GM19455 (cell line): ENCODE results near the gene EPB41L5.
"Not testable (repeated sequence)": the region's sequence is repeated elsewhere in the genome, so short reads cannot be mapped to it uniquely, and the experiment has no call there.

Source experiments
- ATAC-seq: cut with Tn5 transposase; IDR thresholded peaks from one replicate; pipeline ENCODE4 v1.9.1; 2021; ENCODE audit not compliant: unreplicated experiment

EPB41L5 gene

DNA sequence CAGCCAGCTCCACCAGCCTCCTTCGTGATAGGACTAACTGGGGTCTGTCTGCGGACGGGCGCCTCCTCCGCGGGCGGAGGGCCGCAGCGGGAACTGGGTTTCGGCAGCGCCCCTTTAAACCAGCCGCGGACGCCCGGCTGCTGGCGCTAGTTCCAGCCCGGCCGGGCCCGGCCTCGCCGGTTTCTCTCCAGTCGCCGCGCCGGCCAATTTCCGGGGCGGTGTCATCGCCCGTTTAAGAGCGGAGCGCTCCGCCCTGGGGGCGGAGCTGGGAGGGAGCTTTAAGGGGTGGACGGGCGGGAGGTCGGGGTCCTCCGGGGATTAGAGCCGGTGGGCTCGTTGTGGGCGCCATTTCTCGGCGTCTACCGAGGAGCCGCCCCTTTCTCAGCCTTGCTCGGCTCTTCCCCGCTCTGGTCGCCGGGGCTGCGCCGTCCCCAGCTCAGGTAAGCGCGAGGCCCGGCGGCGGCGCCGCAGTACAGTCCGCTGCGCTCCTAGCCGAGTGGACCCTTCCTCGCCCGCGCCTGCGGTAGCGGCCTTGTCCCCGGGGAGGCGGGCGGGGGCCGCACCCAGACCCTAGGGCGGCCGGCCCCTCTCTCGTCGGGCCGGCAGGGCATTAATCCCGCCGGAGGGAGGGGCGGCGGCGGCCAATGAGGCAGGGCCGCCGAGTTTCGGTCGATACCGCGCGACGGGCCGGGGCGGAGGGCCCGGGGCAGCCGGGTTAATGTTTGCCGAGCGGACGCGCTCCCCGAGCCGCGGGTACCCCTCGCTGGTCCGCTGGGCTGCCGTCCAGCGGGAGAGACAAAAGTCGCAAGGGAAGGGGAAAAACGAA is at the start of gene EPB41L5:
Gene EPB41L5, plus strand, starts transcription at position 307 of the 826 bp plus-strand sequence. CDS start 6,008 bp downstream, outside the sequence.
- peak; percentile 94 for ATAC-seq

DNA sequence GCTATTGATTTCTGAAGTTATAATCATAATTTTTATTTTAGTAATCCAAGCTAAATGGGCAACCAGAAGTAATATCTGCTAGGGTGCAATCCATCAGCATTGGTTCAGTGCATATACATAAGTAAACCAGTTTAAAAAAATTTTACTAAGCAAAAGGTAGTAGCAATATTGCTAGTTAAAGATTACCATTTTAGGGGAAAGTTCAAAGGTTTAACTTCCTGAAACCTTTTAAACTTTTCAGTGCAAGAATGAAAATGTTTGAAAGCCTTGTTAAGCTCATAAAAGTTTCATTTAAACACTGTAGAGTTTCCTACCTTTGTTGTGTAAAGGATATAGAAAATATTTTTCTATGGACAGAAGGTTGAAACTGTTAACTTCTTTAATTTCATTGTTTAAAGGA is 31.0 kb upstream of the EPB41L5 start:
- ATAC-seq: no peak

DNA sequence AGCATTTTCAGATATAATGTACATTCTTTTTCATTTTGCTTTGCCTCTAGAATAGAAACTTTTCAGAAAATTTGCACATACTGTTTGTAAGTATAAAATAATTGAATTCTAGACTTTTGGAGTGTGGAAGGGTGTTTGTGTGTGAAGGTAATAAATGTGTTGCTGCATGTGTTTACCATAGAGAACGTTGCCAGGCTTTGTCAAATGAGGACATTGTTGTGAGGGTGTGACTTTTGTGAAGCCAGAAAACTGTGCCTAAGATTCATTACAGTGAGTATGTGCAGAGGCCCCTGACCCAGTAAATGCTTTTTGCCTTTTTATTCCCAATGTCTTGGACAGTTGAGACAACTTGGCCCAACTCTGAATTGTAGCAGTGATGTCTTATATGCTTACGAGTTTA is 30.4 kb upstream of the EPB41L5 start:
- ATAC-seq: no peak

DNA sequence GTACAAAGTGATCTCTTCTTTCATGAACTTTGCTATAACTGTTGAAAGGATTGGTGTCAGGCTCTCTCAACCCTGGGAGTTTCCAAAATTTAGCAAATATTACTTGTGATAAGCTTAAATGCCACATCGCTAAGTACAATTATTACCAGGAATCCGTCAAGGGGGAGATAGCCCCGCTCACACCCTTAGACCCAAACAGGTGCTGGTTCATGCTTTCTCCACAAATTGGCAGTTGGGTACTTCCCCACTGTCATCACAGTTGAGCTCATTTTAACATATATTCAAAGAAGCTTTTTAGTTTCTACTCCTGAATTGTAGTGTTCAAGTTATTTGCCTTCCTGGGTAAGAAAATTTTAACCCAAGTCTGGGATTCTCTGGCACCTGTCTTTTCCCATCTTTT is 29.8 kb upstream of the EPB41L5 start:
- no peak for ATAC-seq

DNA sequence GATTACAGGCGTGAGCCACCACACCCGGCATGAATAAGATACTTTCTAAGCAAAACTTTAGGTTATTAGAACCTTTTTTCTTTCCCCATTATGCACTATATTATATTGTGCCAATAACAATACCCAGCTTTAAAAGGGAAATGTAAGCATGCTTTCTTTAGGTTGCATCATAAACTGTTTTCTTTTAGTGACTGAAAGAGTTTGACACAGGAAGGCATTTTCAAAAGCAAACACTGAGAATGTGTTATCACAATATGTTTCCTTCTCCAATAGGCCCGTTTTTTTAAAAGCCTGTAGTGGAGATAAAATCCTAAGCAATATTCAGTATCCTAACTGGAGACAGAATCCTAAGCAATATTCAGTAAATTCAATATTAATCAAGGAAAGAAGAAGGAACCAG is 16.7 kb upstream of the EPB41L5 start:
- no peak for ATAC-seq

DNA sequence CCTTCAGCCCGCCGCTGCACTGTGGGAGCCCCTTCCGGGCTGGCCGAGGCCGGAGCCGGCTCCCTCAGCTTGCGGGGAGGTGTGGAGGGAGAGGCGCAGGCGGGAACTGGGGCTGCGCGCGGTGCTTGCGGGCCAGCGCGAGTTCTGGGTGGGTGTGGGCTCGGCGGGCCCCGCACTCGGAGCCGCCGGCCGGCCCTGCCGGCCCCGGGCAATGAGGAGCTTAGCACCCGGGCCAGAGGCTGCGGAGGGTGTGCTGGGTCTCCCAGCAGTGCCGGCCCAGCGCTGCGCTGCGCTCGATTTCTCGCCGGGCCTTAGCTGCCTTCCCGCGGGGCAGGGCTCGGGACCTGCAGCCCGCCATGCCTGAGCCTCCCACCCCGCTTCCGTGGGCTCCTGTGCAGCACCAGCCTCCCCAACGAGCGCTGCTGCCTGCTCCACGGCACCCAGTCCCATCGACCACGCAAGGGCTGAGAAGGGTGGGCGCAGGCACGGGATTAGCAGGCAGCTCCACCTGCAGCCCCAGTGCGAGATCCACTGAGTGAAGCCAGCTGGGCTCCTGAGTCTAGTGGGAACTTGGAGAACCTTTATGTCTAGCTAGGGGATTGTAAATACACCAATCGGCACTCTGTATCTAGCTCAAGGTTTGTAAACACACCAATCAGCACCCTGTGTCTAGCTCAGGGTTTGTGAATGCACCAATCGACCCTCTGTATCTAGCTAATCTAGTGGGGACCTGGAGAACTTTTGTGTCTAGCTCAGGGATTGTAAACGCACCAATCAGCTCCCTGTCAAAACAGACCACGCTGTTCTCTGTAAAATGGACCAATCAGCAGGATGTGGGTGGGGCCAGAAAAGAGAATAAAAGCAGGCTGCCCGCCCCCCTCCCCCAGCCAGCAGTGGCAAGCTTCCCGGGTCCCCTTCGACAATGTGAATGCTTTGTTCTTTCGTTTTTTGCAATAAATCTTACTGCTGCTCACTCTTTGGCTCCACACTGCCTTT is 15.7 kb upstream of the EPB41L5 start:
- ATAC-seq: not testable (repeated sequence)

DNA sequence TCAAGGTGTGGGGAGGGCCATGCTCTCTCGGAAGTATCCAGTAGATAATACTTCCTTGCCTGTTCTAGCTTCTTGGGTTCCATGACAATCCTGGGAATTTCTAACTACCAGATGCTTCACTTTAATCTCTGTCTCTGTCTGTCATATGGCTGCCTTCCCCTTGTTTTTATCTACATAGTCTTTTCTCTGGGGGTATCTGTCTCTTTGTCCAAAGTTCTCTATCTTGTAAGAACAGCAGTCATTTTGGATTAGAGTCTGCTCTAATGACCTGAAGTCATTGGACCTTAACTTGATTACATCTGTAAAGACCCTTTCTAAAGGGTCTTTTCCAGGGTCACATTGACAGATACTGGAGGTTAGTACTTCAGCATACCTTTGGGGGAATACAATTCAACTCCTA is 11.4 kb upstream of the EPB41L5 start:
- no peak for ATAC-seq

DNA sequence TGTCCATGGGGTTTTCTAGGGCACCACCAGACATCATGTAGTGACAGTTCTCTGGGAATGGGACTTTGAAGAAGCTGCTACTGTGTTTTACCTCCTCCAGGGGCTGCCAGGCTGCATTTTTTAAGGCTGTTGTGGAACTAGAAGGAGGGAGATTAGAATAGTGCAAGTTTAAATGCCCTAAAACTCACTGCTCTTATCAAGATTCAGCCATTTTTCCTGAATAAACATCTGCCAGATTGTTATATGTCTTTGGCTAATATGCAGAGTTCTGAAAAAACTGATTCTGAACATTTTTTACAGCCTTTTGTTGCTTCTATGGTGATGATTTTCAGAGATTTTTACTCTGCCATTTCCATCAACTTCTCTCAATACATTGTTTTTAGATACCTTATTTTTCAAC is 8.6 kb upstream of the EPB41L5 start:
- no peak for ATAC-seq

DNA sequence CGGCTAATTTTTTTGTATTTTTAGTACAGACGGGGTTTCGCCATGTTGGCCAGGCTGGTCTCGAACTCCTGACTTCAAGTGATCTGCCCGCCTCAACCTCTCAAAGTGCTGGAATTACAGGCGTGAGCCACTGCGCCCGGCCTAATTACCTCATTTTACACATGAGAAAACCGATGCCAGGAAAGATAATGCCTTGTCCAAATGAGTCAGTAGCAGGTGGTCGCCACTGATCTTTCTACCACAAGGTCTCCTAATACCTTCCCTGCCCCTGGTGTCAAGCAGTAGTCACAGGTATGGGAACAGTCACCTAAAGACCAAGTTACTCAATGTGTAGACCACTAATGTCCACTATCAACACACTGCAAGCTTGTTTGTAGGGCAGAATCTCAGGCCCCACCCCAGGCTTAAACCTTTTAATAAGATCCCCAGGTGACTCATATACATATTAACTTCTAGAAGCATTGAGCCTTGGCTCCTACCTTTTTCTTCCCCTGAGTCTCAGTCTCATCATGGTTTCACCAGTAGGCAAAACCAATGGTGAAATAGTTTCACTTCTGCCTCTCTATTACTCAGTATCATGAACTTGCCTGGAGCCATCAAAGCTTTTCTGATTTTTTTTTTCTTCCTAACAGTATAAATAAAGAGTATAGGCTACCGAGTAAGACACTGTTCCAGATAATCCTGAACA is 6.9 kb upstream of the EPB41L5 start:
- peak; percentile 59 for ATAC-seq

DNA sequence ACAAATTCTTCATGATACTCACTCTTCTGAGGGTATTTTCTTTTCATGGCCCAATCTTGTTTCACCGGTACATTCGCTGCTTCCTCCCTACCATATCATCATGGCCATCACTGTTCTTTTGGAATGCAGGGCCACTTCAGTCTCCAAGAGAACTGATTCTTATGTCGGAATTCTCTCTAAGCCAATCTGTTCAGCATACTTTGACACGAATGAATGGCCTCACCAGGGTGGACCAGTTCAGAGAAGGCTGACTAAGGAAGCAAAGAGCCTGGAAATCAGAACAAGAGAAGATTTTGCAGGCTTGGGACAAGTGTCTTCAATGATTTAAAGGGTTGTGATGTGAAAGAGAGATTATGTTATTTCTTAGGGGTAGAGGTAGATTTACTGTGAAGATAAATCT is 5.0 kb upstream of the EPB41L5 start:
- ATAC-seq: no peak

DNA sequence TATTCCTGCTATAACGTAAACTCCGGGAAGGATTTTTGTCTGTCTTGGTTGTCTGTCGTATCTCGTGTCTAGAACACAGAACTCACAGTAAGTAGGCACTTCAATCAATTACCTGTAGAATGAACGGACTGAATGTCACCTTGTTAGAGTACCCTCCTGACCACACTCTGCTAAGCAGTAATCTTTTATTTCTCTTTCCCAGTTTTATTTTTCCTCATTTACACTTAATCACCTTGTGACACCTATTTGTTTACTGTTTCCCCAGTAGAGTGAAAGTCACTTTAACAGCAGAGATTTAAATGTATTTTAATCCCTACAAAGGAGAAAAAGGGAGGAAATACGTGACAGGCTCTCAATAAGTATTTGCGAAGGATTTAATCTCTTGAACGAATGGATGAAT is 514 bp upstream of the EPB41L5 start:
- ATAC-seq: no peak

DNA sequence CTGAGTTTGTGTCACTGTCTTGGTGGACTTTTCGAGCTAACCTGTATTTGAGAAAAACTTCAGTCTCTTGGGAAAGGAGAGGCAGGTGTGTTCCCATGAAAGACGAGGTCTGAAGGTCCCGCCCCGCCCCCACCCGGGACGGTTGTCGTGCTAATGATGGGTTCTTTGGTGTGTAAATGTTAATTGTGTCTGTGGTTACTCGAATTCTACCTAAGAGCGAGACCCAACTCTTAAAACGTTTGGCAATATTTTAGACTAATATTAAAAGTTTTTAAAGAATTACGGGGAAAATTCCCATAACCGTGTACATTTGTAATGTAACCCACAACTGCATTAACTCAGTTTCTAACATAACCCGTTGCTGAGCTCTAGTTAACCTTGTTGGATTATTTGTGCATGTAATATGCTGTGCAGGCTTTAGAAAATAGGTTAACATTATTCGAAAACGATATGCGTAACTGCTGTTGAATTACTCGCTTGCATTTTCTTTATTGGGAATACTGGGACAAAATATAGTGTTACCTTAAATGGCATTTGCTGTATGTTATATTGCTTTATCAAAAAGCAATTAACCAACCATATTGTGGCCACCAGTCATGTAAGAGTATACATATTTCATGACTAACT is 833 bp downstream of the EPB41L5 start:
- no peak for ATAC-seq

DNA sequence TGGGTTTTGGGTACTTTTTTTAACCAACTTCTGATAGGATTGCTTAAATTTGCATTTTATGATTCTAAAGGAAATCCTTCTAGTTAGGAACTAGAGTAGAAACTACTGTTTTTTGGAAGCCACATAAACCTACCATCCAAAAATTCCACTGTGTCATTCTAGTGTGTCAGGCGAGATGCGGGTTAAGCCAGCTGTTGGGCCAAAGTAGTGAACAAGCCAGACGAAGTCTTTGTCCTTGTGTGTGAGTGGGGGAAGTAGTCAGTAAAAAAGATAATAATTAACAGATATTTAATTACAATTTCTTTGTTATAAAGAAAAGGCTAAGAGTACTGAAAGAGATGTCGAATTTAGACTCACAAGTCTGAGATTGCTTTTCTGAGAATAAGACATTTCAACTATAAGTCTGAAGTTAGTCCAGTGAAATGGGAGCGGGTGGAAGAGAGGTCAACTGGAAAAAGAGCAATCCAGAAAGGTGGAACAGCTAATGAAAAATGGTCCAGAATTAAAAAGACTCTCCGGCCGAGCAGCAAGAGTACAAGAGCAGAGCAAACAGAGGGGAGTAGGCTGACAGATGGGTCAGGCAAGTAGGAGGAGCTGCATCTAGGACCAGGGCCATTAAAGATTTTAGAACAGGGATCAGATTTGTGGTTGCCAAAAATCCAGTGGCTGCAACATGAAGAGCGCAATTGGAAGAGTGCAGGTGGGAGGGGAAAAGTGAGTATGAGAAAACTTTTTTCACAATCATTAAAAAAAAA is 1.5 kb downstream of the EPB41L5 start:
- no peak for ATAC-seq

DNA sequence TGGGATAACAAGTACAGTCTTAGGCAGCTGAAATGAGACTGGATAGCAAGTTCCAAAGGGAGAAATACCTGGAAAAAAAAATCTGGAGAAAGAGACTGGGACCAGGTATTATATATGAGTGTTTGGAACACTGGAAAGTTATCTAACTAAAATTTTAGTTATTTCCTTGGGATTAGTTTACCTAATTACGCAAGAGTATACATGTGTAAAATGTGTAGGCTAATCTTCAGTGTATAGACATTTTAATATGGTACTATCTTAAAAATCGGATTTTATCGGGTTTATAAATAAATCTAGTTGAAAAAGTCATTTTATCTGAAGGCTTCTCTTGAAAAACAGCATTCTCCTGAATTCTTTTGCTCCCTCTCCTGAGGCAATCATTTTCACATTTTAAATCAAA is 3.9 kb downstream of the EPB41L5 start:
- no peak for ATAC-seq

DNA sequence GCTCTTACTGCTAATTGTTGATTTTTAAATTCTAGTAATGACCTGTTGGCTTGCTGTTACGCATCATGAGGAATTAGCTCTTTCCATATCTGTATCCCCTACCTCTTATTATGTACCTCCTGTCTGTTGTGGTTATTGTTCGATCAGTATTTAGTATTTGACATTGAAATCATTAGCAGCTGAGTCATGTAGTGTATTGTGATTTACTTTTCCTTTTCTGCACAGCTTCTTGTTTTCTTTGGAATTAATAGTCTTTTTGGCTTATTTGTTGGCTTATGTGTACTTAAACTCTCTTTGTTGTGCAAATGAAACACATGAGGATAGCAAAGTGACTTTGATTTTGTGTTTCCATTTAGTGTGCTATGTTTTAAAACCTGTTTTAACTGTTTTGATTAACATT is 4.3 kb downstream of the EPB41L5 start:
- ATAC-seq: no peak

DNA sequence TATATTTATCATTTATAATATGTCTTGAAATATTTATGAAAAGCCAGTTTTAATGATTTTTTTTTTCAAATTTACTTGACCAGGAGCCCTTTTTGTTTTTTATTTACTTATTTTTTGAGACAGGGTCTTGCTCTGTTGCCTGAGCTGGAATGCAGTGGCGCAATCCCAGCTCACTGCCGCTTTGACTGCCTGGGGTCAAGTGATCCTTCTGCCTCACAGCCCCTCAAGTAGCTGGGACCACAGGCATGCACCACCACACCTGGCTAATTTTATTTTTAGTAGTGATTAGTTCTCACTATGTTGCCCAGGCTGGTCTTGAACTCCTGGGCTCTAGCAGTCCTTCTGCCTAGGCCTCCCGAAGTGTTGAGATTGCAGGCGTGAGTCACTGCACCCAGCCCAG is 5.7 kb downstream of the EPB41L5 start:
- no peak for ATAC-seq

DNA sequence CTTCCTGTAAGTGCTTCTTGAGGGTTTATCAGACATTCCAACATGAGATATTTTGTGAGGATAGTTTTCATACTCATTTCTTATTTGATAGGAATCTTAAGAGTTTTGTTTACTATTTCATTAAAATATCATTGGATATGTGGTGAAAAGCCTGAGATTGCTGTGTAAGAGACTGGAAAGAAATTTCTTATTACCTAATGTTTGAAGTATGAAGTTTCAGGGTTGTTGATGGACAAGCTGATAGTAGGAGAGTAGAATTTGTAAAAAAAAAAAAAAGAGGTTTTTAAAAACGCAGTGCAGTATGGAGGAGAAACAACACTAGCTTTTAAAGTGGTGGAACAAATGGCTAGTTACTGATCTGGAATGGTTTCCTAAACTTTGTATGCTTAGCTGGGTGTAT is 7.7 kb downstream of the EPB41L5 start:
- no peak for ATAC-seq

DNA sequence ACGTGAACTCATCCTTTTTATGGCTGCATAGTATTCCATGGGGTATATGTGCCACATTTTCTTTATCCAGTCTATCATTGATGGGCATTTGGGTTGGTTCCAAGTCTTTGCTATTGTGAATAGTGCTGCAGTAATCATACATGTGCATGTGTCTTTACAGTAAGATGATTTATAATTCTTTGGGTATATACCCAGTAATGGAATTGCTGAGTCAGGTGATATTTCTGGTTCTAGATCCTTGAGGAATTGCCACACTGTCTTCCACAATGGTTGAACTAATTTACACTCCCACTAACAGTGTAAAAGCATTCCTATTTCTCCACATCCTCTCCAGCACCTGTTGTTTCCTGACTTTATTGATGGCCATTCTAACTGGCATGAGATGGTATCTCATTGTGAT is 9.6 kb downstream of the EPB41L5 start:
- not testable (repeated sequence) for ATAC-seq

DNA sequence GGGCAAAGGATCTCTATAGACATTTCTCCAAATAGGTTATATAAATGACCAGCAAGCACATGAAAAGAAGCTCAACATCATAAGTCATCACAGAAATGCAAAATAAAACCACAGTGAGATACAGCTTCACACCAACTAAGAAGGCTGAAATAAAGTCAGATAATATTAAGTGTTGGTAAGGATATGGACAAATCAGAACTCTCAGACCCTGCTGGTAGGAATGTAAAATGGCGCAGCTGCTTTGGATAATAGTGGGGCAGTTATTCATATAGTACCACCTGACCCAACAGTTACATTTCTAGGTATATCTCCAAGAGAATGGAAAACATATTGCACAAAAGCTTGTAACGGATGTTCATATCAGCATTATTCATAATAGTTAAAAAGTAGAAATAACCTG is 14.0 kb downstream of the EPB41L5 start:
- ATAC-seq: no peak

DNA sequence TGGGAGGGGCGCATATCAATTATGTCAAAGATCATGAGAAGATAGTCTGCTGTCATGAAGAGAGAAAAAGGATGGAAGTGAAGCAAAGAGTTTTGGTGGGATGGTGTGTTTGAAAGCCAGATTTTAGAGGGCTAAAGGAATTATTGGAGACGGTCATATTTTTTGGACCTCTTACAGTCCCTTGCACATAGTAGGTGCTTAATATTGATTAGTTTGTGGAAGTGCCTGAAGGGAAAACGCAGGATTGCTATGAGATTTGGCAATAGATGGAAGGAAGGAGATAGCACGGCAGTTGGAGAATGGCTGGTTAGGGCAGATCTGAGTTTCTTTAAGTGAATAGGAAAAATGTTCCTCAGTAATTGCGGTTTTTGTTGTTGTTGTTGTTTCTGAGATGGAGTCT is 15.9 kb downstream of the EPB41L5 start:
- ATAC-seq: no peak
